GM19035 (cell line): ENCODE measurements around the gene RBBP5.

Source experiments
- ATAC-seq: cut with Tn5 transposase; IDR thresholded peaks from one replicate; pipeline ENCODE4 v1.9.1; 2021; ENCODE audit not compliant: unreplicated experiment

Gene RBBP5

GRCh38 chr1:205075642-205076155, 46.1 kb downstream of the RBBP5 start:
- no peak for ATAC-seq

GRCh38 chr1:205074513-205074912, 47.3 kb downstream of the RBBP5 start:
- ATAC-seq = no peak

DNA sequence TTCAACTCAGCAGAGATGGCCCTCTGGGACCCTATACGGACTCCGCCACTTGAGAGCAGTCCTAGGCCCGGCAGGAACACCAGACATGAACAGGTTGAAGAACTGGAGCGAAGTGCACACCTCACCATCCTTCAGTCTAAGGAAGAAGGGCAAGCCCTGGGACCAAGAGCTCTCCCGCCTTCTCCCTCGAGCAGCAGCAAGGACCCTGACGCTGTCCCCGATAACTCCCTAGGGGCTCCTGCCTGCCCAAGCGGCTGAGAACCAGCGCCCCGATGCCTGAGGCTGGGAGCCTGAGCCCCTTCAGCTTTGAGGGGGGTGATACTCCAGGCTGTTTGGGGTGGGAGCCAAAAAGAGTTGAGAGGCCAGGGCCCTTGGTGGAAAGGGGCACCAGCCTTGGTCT, 47.7 kb downstream of the RBBP5 start:
- no peak for ATAC-seq

DNA sequence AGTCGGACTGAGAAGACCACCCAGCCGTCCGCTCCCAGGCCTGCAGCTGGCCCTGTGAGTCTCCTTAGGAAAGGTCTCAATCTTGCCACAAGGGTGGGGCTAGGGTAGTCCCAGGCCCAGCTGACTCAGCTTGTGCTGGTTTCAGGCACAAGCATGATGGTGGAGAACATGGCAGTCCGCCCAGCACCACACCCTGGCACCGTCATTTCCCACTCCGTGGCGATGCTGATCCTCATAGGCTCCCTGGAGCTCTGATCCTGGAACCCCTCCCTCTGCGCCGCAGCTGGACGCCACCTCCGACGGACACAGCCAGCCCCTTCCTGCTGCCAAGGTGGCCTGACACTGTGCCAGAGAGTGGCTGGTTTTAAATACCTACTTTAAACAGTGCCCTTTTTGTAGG, 48.3 kb downstream of the RBBP5 start:
- ATAC-seq = no peak

DNA sequence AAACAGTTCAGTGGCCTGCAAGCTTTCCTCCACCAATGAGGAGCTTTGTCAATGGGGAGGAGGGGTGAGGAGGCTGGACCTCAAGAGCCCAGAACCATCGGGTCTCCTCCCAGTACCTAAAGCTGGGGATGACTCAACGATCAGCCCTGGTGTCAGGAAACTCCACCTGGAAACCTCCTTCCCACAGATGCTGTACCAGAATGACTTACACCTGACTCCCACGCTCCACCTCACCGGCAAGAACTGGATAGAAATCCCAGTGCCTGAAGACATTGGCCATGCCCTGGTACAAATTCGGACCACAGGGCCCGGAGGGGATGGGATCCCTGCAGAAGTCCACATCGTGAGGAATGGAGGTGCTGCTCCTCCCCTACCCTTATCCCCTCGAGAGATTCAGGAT, 48.9 kb downstream of the RBBP5 start:
- no peak for ATAC-seq

- ATAC-seq = no peak
Measured at GRCh38 chr1:205072286-205072685, 49.5 kb downstream of the RBBP5 start.

- no peak for ATAC-seq
Measured at GRCh38 chr1:205071801-205072200, 50.0 kb downstream of the RBBP5 start.

DNA sequence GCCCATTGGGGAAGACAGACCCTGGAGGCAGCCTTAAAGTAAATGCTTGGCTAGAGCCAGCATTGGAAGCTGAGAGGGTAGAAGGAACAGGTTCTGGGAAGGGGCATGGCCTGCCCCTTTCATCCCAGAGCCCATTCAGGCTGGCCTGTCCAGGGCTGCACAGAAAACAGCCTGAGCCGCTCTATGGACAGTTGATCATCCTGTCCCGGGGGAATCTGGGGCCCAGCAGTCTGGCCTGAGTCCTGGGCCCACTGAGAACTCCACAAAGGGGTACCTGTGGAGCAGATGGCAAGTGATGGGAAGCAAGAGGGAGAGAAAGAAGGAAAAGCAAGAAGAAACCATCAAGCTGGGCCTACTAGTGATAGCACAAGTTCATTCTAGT, 50.8 kb downstream of the RBBP5 start:
- ATAC-seq = no peak

DNA sequence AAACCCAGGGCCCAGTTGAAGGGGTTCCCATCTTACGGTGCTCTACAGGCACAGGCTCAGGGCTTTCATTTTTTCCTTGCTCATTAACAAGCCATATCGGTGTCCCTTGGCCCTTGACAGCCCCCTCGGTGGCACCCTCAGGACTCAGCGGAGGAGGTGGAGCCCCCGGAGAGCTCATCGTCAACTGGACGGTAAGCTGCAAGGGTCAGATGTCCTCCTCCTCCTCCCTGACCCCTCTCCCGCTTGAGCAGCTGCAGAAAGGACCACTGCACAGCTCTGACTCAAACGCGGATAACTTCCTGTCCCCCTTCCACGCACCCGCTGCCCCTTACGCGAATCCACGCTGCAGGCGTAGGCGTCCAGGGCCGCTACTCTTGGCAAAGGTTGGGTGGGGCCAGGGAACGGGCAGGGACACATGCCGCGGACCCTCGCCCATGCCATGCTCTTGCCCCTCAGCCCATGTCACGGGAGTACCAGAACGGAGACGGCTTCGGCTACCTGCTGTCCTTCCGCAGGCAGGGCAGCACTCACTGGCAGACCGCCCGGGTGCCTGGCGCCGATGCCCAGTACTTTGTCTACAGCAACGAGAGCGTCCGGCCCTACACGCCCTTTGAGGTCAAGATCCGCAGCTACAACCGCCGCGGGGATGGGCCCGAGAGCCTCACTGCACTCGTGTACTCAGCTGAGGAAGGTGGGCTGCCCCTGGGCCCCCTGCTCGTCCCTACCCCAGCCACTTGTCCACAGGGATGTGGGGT, 52.2 kb downstream of the RBBP5 start:
- no peak for ATAC-seq

DNA sequence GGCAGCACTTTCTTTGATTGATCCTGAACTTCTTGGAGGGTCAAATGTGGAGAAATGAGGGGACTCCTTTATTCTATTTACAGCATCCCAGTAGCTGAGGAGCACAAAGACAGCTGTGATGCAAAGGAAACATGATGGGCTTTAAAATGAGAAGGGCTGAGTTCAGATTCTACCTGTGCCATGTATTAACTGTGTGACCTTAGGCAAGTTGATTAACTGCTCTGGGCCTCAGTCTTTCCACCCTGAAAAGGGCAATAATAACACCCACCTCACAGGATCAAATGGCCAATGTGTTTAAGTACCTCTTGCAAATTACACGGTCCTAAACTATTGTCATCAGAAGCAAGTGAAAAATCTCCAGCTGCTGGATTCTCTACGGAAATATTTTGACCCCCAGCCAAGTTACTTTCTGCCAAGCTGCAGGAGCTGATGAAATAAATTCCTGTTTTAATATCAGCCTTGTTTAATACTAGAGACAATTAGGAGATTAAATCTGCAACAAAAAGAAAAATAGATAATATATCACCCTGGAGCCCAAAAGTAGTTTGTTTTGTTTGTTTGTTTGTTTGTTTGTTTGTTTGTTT, 53.2 kb downstream of the RBBP5 start:
- no peak for ATAC-seq

DNA sequence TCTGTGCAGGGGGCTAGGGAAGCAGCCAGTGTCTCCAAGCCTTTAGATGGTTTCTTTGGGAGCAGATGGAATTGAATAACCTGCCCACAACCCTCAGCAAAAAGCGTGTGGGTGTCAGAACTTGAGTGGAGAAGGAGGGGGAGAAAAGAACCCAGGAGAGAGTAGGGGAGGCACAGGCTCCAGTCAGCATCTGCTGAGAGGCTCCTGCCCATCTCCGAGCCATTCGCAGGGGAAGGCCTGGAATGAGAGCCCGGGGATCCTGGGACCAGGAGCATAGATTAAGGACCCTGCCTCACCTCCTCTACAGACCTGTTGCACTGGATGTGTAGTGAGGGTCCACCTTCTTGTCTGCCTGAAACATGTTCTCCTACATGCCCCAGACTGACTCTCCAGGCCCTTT, 53.8 kb downstream of the RBBP5 start:
- no peak for ATAC-seq

- no peak for ATAC-seq
Measured at GRCh38 chr1:205067031-205067430, 54.7 kb downstream of the RBBP5 start.

DNA sequence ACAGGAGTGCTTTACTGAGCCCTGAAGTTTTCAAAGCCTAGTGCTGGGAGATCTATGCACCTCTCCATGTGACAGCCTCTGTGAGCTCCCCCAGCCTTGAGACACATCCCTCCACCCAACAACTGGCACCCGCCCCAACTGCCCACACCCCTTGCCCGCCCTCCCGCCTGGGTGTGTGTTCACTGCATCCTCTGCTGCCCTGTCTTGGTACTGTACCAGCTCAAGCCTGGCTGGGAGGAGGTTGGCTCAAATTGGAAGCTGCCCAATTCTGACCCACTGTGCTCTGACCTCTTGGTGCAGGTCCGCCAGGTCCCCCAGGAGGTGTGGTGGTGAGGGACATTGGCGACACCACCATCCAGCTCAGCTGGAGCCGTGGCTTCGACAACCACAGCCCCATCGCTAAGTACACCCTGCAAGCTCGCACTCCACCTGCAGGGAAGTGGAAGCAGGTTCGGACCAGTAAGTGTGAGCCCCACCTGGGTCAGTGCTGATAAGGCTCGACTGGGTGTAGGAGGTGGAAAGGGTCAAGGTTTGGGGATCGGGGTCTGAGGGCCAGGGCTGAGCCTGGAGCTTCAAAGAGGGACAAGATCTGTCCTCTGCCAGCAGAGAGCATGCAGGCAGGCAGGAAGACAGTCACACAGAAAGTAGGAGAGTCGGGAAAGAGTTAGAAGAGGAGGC, 55.5 kb downstream of the RBBP5 start:
- ATAC-seq = no peak

DNA sequence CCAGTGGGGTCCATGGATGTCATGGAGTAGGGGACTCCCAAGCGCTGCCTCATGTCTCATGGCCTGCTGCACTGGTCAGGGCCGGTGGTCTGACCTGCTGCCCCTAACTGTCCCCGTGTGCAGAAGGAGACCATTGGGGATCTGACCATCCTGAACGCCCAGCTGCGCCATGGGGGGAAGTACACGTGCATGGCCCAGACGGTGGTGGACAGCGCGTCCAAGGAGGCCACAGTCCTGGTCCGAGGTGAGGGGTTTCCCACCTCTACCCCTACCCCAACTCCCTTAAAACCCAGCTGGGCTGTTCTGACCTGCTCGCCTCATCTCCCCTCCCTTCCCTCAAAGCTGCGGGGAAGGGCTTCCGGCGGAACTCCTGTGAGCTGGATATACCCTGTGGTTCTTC, 56.1 kb downstream of the RBBP5 start:
- ATAC-seq = no peak

DNA sequence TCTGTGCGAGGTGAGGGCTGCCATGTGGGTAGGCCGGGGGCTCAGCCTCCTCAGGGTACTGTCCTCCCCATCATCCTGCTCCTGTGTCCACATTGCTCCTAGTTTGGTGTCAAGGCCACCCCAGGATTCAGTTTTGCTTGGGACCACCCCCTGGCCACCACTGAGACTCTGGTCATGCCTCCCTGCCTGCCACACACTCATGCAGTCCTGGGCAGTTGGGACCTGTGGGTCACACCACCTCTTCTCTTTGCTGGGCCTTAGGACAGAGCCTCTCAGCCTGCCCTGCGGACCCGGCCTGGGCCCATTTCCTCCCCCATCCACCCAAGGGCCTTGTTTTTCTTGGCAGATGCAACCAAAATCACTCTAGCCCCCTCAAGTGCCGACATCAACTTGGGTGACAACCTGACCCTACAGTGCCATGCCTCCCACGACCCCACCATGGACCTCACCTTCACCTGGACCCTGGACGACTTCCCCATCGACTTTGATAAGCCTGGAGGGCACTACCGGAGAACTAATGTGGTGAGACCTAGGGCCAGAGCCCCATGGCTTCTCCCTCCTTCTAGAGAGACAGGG, 56.9 kb downstream of the RBBP5 start:
- no peak for ATAC-seq

DNA sequence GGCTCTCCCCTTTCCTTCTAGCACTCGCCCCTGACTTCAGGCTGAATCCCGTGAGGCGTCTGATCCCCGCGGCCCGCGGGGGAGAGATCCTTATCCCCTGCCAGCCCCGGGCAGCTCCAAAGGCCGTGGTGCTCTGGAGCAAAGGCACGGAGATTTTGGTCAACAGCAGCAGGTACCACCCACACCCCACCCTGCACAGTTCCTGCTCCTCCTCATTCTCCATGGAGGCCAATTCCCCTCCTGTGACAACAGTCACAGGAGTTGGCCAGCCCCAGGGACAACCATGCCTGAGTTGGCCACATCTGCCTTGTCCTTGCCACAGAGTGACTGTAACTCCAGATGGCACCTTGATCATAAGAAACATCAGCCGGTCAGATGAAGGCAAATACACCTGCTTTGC, 57.5 kb downstream of the RBBP5 start:
- ATAC-seq = no peak

DNA sequence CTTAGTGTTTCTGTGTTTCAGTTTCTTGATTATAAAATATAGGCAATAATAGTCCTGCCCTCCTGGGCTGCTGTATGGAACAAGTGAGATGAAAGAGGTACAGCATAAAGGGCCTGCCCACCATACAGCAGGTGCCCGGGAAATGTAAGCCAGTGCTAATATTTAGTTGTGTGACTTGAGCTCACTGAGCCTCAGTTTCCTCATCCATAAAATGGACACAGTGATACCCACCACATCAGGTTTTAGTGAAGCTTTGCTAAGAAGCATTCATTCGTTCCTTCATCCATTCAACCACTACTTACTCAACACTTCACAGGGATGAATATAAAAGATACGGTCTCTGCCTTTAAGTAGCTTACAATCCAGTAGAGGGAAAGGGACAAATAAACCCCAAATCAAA, 58.9 kb downstream of the RBBP5 start:
- ATAC-seq = no peak

GRCh38 chr1:205062319-205062718, 59.5 kb downstream of the RBBP5 start:
- no peak for ATAC-seq

DNA sequence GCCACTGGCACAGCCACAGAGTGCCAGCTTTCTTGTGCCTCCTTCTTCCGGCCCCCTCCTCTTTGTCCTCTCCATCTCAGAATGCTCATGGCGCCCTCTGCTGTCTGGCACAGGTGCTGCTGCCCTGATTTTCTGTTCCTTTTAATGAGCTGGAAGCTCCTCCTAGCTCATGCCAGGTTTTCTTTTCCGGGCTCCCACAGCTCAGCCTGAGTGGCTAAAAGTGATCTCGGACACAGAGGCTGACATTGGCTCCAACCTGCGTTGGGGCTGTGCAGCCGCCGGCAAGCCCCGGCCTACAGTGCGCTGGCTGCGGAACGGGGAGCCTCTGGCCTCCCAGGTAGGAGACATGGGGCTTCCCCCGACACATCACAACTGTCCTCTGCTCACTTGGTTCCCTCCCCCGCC, 60.1 kb downstream of the RBBP5 start:
- ATAC-seq = no peak

DNA sequence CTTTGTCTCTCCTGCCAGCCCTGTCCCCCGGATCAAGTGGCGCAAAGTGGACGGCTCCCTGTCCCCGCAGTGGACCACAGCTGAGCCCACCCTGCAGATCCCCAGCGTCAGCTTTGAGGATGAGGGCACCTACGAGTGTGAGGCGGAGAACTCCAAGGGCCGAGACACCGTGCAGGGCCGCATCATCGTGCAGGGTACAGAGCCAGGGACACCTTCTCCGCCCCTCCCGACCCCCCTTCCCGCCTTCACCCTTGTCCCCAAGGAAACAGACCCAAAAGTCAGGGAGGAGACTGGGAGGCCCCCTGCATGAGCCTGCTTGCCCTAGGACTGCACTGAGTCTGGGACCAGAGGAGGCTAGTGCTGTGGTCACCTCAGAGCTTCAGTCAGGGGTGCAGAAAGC, 60.6 kb downstream of the RBBP5 start:
- no peak for ATAC-seq

DNA sequence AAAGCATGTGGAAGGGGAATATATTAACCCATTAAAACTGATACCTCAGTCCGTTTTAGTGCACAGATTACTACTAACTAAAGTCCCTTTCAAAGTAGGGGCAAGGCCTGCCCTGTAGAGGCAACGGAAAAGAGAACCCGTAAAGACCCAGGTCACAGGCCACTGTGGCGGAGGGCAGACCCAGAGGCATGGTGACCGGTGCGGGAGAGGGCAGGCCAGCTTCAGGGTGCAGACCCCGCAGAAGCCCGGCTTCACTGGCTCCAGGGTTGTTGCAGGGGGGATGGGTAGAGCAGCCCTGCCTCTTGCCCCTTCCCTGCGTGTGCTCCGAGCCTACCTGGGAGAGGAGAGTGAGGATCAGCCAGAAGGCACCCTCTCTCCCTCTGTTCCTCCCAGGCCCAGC, 61.0 kb downstream of the RBBP5 start:
- ATAC-seq = no peak

DNA sequence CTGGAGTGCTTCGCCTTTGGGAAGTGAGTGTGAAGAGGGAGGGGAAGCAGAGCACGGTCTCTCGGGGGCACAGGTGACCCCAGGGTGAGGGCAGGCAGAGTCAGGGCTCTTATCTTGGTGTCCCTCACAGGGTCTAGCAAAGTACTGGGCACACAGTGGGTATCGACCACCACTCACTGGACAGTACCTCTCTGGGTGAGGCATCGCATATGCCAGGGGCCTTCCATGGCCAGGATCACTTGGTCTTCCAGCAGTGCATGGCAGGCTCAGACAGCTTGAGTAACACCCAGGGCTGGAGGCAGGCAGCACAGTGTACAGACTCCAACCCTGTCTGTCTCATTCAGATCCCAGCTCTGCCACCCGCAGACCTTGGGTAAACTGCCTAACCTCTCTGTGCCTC, 62.1 kb downstream of the RBBP5 start:
- ATAC-seq = no peak
